Hematopoietic multipotent progenitor cell treated with erythropoietin and hydrocortisone succinate and interleukin-3 and kit ligand, for 8 days (in vitro differentiated cells): ENCODE measurements around the gene ESR2.

Experiments
- DNase-seq: peaks from one replicate; pipeline ENCODE4 v3.0.0-alpha.2; 2015

Gene ESR2

GRCh38 chr14:64265222-64265621 is 28.9 kb downstream of the ESR2 start:
- no peak for DNase-seq

- DNase-seq = no peak
Observed at GRCh38 chr14:64260418-64260817, 33.8 kb downstream of the ESR2 start.

- DNase-seq = no peak
Observed at GRCh38 chr14:64255756-64256155, 38.4 kb downstream of the ESR2 start.

GRCh38 chr14:64253672-64254071 is 40.5 kb downstream of the ESR2 start:
- no peak for DNase-seq

GRCh38 chr14:64249363-64249762 is 44.8 kb downstream of the ESR2 start:
- no peak for DNase-seq

- DNase-seq = no peak
Observed at GRCh38 chr14:64248689-64249088, 45.5 kb downstream of the ESR2 start.

GRCh38 chr14:64247195-64247594 is 47.0 kb downstream of the ESR2 start:
- DNase-seq = no peak

- DNase-seq = no peak
Observed at GRCh38 chr14:64246688-64247087, 47.5 kb downstream of the ESR2 start.

GRCh38 chr14:64245491-64245890 is 48.7 kb downstream of the ESR2 start:
- no peak for DNase-seq

GRCh38 chr14:64244279-64244678 is 49.9 kb downstream of the ESR2 start:
- DNase-seq = no peak

- peak; percentile 16 for DNase-seq
Observed at GRCh38 chr14:64238631-64239030, 55.5 kb downstream of the ESR2 start.

GRCh38 chr14:64238049-64238448 is 56.1 kb downstream of the ESR2 start:
- no peak for DNase-seq

- DNase-seq = no peak
Observed at GRCh38 chr14:64235652-64236640, 58.2 kb downstream of the ESR2 start.

- DNase-seq = no peak
Observed at GRCh38 chr14:64234877-64235651, 59.1 kb downstream of the ESR2 start.

- DNase-seq = no peak
Observed at GRCh38 chr14:64233531-64234190, 60.5 kb downstream of the ESR2 start.

- no peak for DNase-seq
Observed at GRCh38 chr14:64232944-64233343, 61.2 kb downstream of the ESR2 start.

- DNase-seq = no peak
Observed at GRCh38 chr14:64232095-64232838, 61.9 kb downstream of the ESR2 start.

GRCh38 chr14:64229489-64229888 is 64.7 kb downstream of the ESR2 start:
- DNase-seq = no peak

- no peak for DNase-seq
Observed at GRCh38 chr14:64227856-64228255, 66.3 kb downstream of the ESR2 start.

- DNase-seq = no peak
Observed at GRCh38 chr14:64225151-64225757, 68.9 kb downstream of the ESR2 start.

- no peak for DNase-seq
Observed at GRCh38 chr14:64221391-64222003, 72.7 kb downstream of the ESR2 start.

GRCh38 chr14:64220466-64220865 is 73.7 kb downstream of the ESR2 start:
- DNase-seq = peak; percentile 60
